A673 (cell line): ENCODE data around the gene EXOC3L4. TPM values are rescaled to one million over a fixed set of nuclear protein-coding genes. Genes with fewer than 3 reads are reported as not detected.

ENCODE experiments used
- BruUV-seq: library from RNA; stranded (reverse); fragments of 400-500 nt; replicated peaks from 2 replicates; lab custom pipeline; 2021; lab: Mats Ljungman, UMichigan
- CTCF ChIA-PET: fragments of 300-600 bp; sonication (Branson Sonifier 250); formaldehyde crosslinking; loops from one replicate; lab custom pipeline; 2022; ENCODE audit warnings: antibody characterized with exemption; lab: Charles Lee
- POLR2A ChIA-PET: fragments of 300-600 bp; sonication (Branson Sonifier 250); formaldehyde crosslinking; loops from one replicate; lab custom pipeline; 2022; ENCODE audit warnings: antibody characterized with exemption; ENCODE audit not compliant: low non-redundant PET; lab: Charles Lee
- DNase-seq: peaks from one replicate; pipeline ENCODE4 v3.0.0-alpha.2; 2015; ENCODE audit warnings: low spot score
- H3K27ac ChIP-seq: fragments of 200-600 bp; sonication (generic); 2 replicates; pipeline ENCODE4 v1.5.1; 2016; ENCODE audit warnings: mixed run types, low read depth, mild to moderate bottlenecking, mixed read lengths, antibody characterized with exemption, low read length; ENCODE audit not compliant: poor library complexity, severe bottlenecking
- H3K27me3 ChIP-seq: fragments of 200-600 bp; sonication (generic); replicated peaks from 2 replicates; pipeline ENCODE4 v1.6.1; 2017; ENCODE audit warnings: mixed run types, low read depth, mild to moderate bottlenecking, mixed read lengths, antibody characterized with exemption, low read length; ENCODE audit not compliant: insufficient read depth, poor library complexity
- H3K36me3 ChIP-seq: fragments of 200-600 bp; sonication (generic); 2 replicates; pipeline ENCODE4 v1.6.1; 2016; ENCODE audit warnings: mixed run types, mild to moderate bottlenecking, mixed read lengths, antibody characterized with exemption, low read length; ENCODE audit not compliant: insufficient read depth, poor library complexity, severe bottlenecking
- H3K4me1 ChIP-seq: fragments of 200-600 bp; sonication (generic); 2 replicates; pipeline ENCODE4 v1.6.1; 2017; ENCODE audit warnings: mixed run types, mild to moderate bottlenecking, mixed read lengths, antibody characterized with exemption, low read length; ENCODE audit not compliant: insufficient read depth, poor library complexity, severe bottlenecking
- H3K4me3 ChIP-seq: fragments of 200-600 bp; sonication (generic); 2 replicates; pipeline ENCODE4 v1.5.1; 2016; ENCODE audit warnings: low read depth, mixed run types, mild to moderate bottlenecking, mixed read lengths, low read length; ENCODE audit not compliant: poor library complexity, severe bottlenecking
- H3K9me3 ChIP-seq: fragments of 200-600 bp; sonication (generic); 2 replicates; pipeline ENCODE4 v1.6.1; 2016; ENCODE audit warnings: mixed run types, low read depth, mild to moderate bottlenecking, mixed read lengths, antibody characterized with exemption, low read length; ENCODE audit not compliant: poor library complexity, severe bottlenecking
- CTCF ChIP-seq: fragments of 300-800, 200-600 bp; sonication (generic); conservative IDR thresholded peaks from 2 replicates; pipeline ENCODE4 v1.5.1; 2017; ENCODE audit warnings: low read depth, mild to moderate bottlenecking, antibody characterized with exemption, low read length, moderate library complexity, mixed read lengths
- EZH2 ChIP-seq: fragments of 200-600 bp; sonication (generic); IDR thresholded peaks from 2 replicates; pipeline ENCODE4 v1.6.1; 2017; ENCODE audit warnings: borderline replicate concordance, low read depth, mild to moderate bottlenecking, mixed read lengths, antibody characterized with exemption, low read length; ENCODE audit not compliant: poor library complexity, severe bottlenecking
- intact Hi-C: fragments of 100-400 bp; cut with micrococcal nuclease; formaldehyde crosslinking; loops from one replicate; pipeline ENCODE4 v1.10.0; 2022; ENCODE audit not compliant: unreplicated experiment
- total RNA-seq: library from RNA; stranded (reverse); gene quantifications from 2 replicates; pipeline ENCODE4 v1.2.3, GENCODE V29; 2021

The EXOC3L4 gene
- total RNA-seq, 1 experiment from 2014 or later: not detected

DNA sequence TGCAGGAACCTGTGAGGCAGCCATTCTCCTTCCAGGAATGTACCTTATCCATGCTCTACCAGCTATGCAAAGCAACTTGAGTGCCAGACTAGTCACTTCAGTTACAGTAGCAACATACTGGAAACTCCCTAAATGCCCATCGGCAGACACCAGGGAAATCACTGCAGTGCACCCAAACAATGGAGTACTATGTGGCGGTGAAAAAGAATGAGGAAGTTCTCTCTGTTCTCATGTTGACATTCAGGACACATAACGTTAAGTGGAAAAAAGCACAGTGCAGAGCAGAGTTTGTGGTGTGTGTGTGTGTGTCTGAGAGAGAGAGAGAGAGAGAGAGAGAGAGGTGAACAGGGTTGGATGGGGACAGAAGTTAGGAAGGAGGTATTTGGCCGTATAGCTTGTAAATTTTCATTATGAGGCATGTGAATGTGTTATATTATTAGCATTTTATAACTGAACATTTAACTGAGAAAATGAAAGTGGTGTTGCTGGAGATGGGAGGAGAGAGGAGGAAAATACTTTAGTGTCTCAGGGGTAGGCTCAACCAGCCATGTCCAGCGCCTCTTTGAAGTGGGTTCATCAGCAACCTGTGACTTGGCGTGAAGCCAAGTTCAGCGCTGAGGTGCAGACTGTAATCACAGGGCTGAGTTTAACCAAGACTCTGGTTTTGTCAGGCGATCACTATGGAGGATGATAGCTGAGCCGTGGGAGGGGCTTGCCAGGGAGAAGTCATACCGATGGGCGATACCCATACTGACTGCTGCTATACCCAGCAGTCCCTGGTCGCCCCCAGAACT, 46.0 kb downstream of the EXOC3L4 start:
- Histone ChIP-seq H3K4me3 (no peak overlapping the region), H3K36me3 (no peaks in the 10 kb centered on the region), H3K27me3 (no peaks in the 10 kb centered on the region), H3K27ac (no peak overlapping the region), H3K9me3 (no peaks in the 10 kb centered on the region), H3K4me1 (no peaks in the 10 kb centered on the region)
- CTCF ChIA-PET: no interaction called here
- POLR2A ChIA-PET: interaction anchor here (0.6 kb wide), 1 partner anchor 79 kb away, joined by 3 read pairs; no protein-coding TSS in a partner anchor
- DNase-seq: no peak
- intact Hi-C loops: no loop called here
- no TSS peak for BruUV-seq
- TF ChIP-seq CTCF (no peak), EZH2 (no peak)

DNA sequence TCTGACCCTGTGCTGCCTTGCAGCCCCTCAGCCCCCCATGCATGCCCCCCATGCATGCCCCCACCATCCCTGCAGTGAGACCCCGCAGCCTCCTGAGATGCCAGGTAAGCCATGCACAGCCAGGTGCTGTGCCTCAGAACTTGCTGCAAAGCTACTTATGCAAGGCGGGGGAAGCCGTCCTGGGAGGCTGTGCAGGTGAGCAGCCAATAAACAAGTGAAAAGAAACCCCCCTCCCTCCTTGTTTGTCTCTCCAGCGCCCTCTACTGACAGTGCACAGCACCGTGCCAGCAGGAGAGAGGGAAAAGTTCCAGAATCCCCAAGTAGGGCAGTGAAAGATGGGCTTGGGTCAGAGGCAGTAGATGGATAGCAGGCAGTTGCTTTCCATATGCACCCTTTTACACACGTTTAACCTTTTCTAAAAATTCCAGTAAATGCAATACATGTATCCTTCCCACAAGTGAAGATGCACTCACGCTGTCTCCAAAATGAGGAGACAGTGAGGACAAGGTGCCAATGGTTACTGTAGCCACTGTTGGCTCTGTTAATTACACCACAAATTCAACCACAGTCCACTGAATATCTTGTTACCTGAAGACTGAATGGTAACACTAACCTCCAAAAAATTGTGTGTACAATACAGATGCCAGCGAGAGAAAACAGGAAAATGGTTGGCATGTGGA, 46.7 kb downstream of the EXOC3L4 start:
- no peaks in the 10 kb centered on the region for H3K27me3 ChIP-seq
- intact Hi-C loops: no loop called here
- POLR2A ChIA-PET: no interaction called here
- DNase-seq: peak; percentile 62
- TF ChIP-seq CTCF (peak; percentile 83), EZH2 (no peak)
- no peaks in the 10 kb centered on the region for H3K36me3 ChIP-seq
- H3K9me3 ChIP-seq: no peaks in the 10 kb centered on the region
- CTCF ChIA-PET: interaction anchor here (0.5 to 0.7 kb wide), 2 partner anchors 39 to 1549 kb away, joined by 4 to 5 read pairs; no protein-coding TSS in a partner anchor
- no TSS peak for BruUV-seq
- no peak overlapping the region for H3K27ac ChIP-seq
- no peak overlapping the region for H3K4me3 ChIP-seq
- no peaks in the 10 kb centered on the region for H3K4me1 ChIP-seq

DNA sequence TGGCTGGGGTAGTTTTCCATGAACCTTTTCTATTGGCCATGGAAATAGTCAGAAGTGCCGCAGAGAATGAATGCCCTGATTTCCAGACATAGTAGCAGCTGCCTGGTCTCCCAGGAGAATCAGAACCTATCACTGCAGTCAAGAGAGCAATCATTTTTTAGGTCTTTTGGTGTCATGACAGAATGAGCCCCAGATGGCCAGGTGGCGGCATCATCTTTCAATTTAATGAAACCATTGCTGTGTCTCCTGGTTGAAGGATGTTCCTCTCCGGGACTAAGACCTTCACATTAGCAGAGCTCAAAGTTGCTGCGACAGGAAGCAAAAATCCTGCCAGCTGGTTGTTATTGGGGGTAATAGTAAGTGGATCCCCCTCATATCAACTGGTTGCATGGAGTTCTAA, 47.5 kb downstream of the EXOC3L4 start:
- no peak overlapping the region for H3K4me3 ChIP-seq
- H3K36me3 ChIP-seq: no peaks in the 10 kb centered on the region
- no peaks in the 10 kb centered on the region for H3K4me1 ChIP-seq
- no peak for TF ChIP-seq CTCF
- TF ChIP-seq EZH2: no peak
- no TSS peak for BruUV-seq
- intact Hi-C loops: no loop called here
- H3K27me3 ChIP-seq: no peaks in the 10 kb centered on the region
- no peak overlapping the region for H3K27ac ChIP-seq
- POLR2A ChIA-PET: no interaction called here
- no peak for DNase-seq
- CTCF ChIA-PET: interaction anchor here (0.5 to 0.7 kb wide), 2 partner anchors 39 to 1550 kb away, joined by 4 to 5 read pairs; no protein-coding TSS in a partner anchor
- no peaks in the 10 kb centered on the region for H3K9me3 ChIP-seq
